SK-N-MC (cell line): Measurements from ENCODE around the gene VPS13A.

Experiments
- EZH2 ChIP-seq: fragments of 200-600 bp; sonication (generic); IDR thresholded peaks from one replicate; pipeline ENCODE4 v1.6.1; 2017; ENCODE audit warnings: antibody characterized with exemption
- POLR2AphosphoS5 ChIP-seq: IDR thresholded peaks from 2 replicates; pipeline ENCODE4 v1.6.1; 2012; ENCODE audit warnings: mild to moderate bottlenecking, low read depth, low read length, borderline replicate concordance

DNA sequence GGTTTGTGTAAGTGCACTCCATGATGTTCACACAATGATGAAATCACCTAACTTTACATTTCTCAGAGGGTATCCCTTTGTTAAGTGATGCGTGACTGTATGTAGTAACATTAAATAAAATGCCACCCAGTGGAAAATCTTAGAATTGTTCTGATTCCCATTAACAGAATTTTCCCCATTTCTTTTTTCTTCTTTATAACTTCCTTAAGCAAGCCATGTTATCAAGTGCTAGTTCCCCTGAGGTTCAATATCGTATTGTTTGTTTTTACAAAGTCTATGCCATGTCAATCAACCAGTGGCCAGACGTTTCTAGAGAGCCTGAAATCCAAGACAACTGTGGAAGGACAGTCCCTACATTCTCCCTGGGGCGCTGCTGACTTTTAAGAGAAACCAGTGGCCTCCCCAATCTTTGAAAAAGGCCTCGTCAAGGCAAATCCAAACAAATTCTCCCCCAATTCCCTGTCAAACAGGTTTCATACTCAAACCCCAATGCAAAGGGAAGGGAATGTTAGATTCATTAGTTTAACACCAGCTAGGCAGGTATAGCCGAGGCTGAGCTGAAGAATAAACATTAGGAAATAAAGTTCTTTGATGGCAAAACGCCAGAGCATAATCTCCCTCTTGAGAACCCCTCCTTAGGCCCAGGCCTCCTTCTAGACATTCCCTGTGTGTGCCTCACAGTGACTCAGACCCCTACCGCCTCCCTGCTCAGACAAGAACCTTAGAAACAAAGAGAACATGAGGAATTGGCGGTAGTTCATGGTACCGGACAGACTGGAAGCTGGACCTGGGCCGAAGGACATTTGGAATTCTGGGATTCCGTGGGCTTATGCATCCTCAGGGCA is 272.1 kb downstream of the VPS13A start:
- no peak for TF ChIP-seq EZH2
- no peak for TF ChIP-seq POLR2AphosphoS5
